Measurements from ENCODE around the gene SLC20A1.

SLC20A1 gene

DNA sequence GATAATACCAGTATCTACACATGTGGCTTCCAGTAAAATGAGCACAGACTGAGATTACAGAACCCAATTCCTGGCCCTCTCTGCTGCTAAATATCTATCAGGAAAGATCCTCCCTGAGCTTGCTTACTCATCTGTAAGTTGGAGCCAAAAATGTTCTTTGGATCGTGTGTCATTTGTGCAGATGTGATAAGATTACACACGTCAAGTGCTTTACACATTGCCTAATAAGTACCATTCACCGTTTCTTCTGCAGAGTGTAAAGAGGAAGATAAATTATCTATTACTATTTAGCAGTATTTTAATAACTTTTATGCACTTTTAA, 23.2 kb upstream of the SLC20A1 start:
- Histone ChIP-seq H3K27me3 (ENCODE audit: insufficient read depth, low read length, poor library complexity) (no peaks in the 10 kb centered on the region), H3K4me1 (ENCODE audit: insufficient read depth, low read length) (peaks cover 13% of the 10 kb centered on the region), H3K4me3 (ENCODE audit: low read depth in 1 of 2, low read length in 2 of 2) (no peak overlapping the region), H3K36me3 (ENCODE audit: insufficient read depth, low read length) (no peaks in the 10 kb centered on the region), H3K79me2 (ENCODE audit: insufficient read depth, low read length) (no peaks in the 10 kb centered on the region), H2AFZ (ENCODE audit: low read depth, low read length) (no peak overlapping the region), H3K27ac (ENCODE audit: low read length) (no peak overlapping the region), H3K4me2 (ENCODE audit: insufficient read depth, low read length) (no peak overlapping the region), H3K9ac (ENCODE audit: low read depth, low read length) (no peak overlapping the region), H3K9me3 (ENCODE audit: insufficient read depth, low read length, severe bottlenecking) (no peaks in the 10 kb centered on the region), H4K20me1 (ENCODE audit: insufficient read depth, low read length) (no peaks in the 10 kb centered on the region)
- TF ChIP-seq, protein P1, sequence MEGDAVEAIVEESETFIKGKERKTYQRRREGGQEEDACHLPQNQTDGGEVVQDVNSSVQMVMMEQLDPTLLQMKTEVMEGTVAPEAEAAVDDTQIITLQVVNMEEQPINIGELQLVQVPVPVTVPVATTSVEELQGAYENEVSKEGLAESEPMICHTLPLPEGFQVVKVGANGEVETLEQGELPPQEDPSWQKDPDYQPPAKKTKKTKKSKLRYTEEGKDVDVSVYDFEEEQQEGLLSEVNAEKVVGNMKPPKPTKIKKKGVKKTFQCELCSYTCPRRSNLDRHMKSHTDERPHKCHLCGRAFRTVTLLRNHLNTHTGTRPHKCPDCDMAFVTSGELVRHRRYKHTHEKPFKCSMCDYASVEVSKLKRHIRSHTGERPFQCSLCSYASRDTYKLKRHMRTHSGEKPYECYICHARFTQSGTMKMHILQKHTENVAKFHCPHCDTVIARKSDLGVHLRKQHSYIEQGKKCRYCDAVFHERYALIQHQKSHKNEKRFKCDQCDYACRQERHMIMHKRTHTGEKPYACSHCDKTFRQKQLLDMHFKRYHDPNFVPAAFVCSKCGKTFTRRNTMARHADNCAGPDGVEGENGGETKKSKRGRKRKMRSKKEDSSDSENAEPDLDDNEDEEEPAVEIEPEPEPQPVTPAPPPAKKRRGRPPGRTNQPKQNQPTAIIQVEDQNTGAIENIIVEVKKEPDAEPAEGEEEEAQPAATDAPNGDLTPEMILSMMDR (IDR thresholded peaks at IDR 0.05; ENCODE audit: borderline replicate concordance, extremely low read depth, low read length, poor library complexity, severe bottlenecking) = no peak
- TF ChIP-seq EZH2 (IDR thresholded peaks at IDR 0.05; ENCODE audit: borderline replicate concordance, low read depth, low read length, severe bottlenecking) = no peak
- DNase-seq (no peak), ATAC-seq (ENCODE audit: insufficient read depth, low read depth) (no peak)

DNA sequence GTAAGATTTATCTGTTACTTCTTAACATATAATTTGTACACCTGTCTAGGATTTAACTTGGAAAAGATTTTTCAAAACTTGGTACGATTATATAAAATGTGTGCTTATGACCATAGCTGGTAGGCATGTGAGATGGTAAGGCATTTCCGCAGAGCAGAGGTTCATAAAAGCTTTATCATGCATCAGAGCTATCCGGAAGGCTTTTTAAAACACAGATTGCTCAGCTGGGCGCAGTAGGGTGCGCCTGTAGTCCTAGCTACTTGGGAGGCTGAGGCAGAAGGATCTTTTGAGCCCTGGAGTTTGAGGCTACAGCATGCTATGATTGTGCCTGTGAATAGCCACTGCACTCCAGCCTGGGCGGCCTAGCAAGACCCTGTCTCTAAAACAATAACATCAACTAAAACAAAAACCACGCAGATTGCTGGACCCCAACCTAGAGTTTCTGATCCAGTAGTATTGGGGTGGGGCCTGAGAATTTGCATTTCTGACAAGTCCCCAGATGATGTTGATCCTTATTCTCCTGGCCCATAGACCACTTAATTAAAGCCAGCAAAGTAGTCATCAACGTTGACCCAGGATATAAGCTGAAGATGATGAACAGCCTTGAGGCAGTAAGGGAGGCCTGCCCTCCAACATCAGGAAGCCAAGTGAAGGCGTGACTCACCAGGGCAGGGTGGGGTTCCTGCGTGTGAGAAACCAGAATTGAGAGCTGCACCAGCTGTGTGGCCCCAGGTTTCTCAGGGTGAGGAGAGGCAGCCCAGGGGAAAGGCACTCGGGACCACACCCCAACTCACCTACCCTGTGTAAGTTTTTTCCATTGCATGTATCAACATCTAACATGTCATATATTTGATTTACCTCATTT, 21.6 kb upstream of the SLC20A1 start:
- no peak overlapping the region for H3K9ac ChIP-seq (ENCODE audit: low read depth, low read length)
- H4K20me1 ChIP-seq (ENCODE audit: insufficient read depth, low read length) = no peaks in the 10 kb centered on the region
- no peak overlapping the region for H3K27ac ChIP-seq (ENCODE audit: low read length)
- H3K36me3 ChIP-seq (ENCODE audit: insufficient read depth, low read length) = no peaks in the 10 kb centered on the region
- DNase-seq (peak; percentile 20), ATAC-seq (ENCODE audit: insufficient read depth, low read depth) (peak; percentile 32; the same call in 1 of the 3 replicates)
- H3K4me3 ChIP-seq (ENCODE audit: low read depth in 1 of 2, low read length in 2 of 2) = no peak overlapping the region
- peaks cover 13% of the 10 kb centered on the region for H3K4me1 ChIP-seq (ENCODE audit: insufficient read depth, low read length)
- no peaks in the 10 kb centered on the region for H3K79me2 ChIP-seq (ENCODE audit: insufficient read depth, low read length)
- TF ChIP-seq, protein P1 (IDR thresholded peaks at IDR 0.05; ENCODE audit: borderline replicate concordance, extremely low read depth, low read length, poor library complexity, severe bottlenecking) = no peak
- no peak for TF ChIP-seq EZH2 (IDR thresholded peaks at IDR 0.05; ENCODE audit: borderline replicate concordance, low read depth, low read length, severe bottlenecking)
- H3K27me3 ChIP-seq (ENCODE audit: insufficient read depth, low read length, poor library complexity) = no peaks in the 10 kb centered on the region
- no peaks in the 10 kb centered on the region for H3K9me3 ChIP-seq (ENCODE audit: insufficient read depth, low read length, severe bottlenecking)
- no peak overlapping the region for H2AFZ ChIP-seq (ENCODE audit: low read depth, low read length)
- no peak overlapping the region for H3K4me2 ChIP-seq (ENCODE audit: insufficient read depth, low read length)

DNA sequence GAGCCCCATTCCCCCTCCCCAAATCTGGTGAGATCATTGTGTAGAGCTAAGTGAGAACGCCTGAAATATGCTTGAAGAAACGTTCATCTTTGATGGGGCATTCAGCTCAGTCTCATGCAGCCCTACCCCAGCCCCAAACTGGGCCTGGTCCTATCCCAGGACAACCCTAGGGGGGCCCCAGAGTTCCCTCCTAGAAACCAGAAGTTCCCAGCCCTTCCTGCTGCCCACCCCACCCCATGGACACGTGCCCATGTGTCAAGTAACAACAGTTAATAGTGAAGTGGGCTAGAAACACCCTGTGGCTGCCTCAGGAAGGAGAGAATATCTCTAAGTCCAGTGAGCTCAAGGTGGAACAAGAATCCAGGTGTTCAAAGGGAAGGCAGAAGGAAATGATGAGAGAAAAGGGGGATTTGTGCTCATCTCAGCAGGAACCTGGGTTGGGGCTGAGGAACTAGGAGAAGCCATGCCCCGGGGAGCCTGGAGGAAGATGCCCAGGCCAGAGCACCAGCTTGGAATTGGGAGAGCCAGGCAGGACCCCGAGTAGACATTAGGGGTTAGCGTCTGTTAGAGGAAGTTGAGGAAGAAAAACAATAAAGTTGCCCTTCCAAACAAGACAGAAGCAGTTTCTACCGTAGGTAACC, 20.1 kb upstream of the SLC20A1 start:
- no peaks in the 10 kb centered on the region for H3K9me3 ChIP-seq (ENCODE audit: insufficient read depth, low read length, severe bottlenecking)
- no peak for DNase-seq
- H3K79me2 ChIP-seq (ENCODE audit: insufficient read depth, low read length) = no peaks in the 10 kb centered on the region
- 0 out of 2 replicates have a peak overlapping the region, but pooled peaks have one; percentile 2 for H3K9ac ChIP-seq (ENCODE audit: low read depth, low read length)
- no peak overlapping the region for H3K4me3 ChIP-seq (ENCODE audit: low read depth in 1 of 2, low read length in 2 of 2)
- TF ChIP-seq, protein P1 (IDR thresholded peaks at IDR 0.05; ENCODE audit: borderline replicate concordance, extremely low read depth, low read length, poor library complexity, severe bottlenecking) = no peak
- no peak for TF ChIP-seq EZH2 (IDR thresholded peaks at IDR 0.05; ENCODE audit: borderline replicate concordance, low read depth, low read length, severe bottlenecking)
- H3K4me1 ChIP-seq (ENCODE audit: insufficient read depth, low read length) = peaks cover 24% of the 10 kb centered on the region
- ATAC-seq (ENCODE audit: insufficient read depth, low read depth) = no peak
- no peak overlapping the region for H3K27ac ChIP-seq (ENCODE audit: low read length)
- no peaks in the 10 kb centered on the region for H3K27me3 ChIP-seq (ENCODE audit: insufficient read depth, low read length, poor library complexity)
- H3K36me3 ChIP-seq (ENCODE audit: insufficient read depth, low read length) = no peaks in the 10 kb centered on the region
- no peaks in the 10 kb centered on the region for H4K20me1 ChIP-seq (ENCODE audit: insufficient read depth, low read length)
- H3K4me2 ChIP-seq (ENCODE audit: insufficient read depth, low read length) = no peak overlapping the region
- no peak overlapping the region for H2AFZ ChIP-seq (ENCODE audit: low read depth, low read length)

All from DND-41 (cell line).